SH-SY5Y (cell line): Measurements from ENCODE around the gene MAGEA1.

Source experiments
- GATA2 ChIP-seq: IDR thresholded peaks from 2 replicates; pipeline ENCODE4 v1.6.1; 2011; ENCODE audit warnings: mild to moderate bottlenecking, low read depth, low read length
- GATA3 ChIP-seq: IDR thresholded peaks from 2 replicates; pipeline ENCODE4 v1.6.1; 2011; ENCODE audit warnings: low read depth, mild to moderate bottlenecking, low read length, moderate library complexity

- no peak for TF ChIP-seq GATA3
- TF ChIP-seq GATA2: no peak
These were observed 11.3 kb downstream of the MAGEA1 start for GRCh38 chrX:153190381-153190780.
